K562 (cell line): Measurements from ENCODE around the gene CD44. TPM values are rescaled to one million over a fixed set of nuclear protein-coding genes. Genes with fewer than 3 reads are reported as not detected.

Experiments
- ATAC-seq: fragments of 200-7000 bp; cut with Tn5 transposase; 3 replicates; pipeline ENCODE4 v1.9.1; 2020; ENCODE audit warnings: moderate library complexity
- BruUV-seq: library from RNA; stranded (reverse); fragments of 400-500 nt; replicated peaks from 2 replicates; lab custom pipeline; 2021; lab: Mats Ljungman, UMichigan
- CTCF ChIA-PET: fragments of 300-600 bp; formaldehyde crosslinking; extraction: SDS; loops from one replicate; lab custom pipeline; 2021; ENCODE audit warnings: low intra/inter-chr PET ratio; lab: Yijun Ruan, JAX
- POLR2A ChIA-PET: fragments of 300-600, 350-650 bp; sonication (Branson Sonifier 250); formaldehyde crosslinking; extraction: SDS; loops from one replicate; lab custom pipeline; 2021; ENCODE audit warnings: antibody characterized with exemption, inconsistent platforms; lab: Yijun Ruan, JAX
- DNase-seq, 4 experiments: peaks; one replicate each; pipeline versions ENCODE4 v3.0.0 to v3.0.0-alpha.2; 2011 to 2018; ENCODE audit warnings: low spot score in 3 of 4, mixed read lengths in 3 of 4; ENCODE audit errors: extremely low read depth in 1 of 4
- FAIRE-seq: peaks from 2 replicates; lab custom pipeline; 2011; peaks lifted over from hg19 to GRCh38; lab: Jason Lieb, UNC
- H2AFZ ChIP-seq: 2 replicates; pipeline ENCODE4 v1.6.0; 2011; ENCODE audit warnings: low read depth, low read length, control low read depth, inconsistent platforms
- H3K27ac ChIP-seq: fragments of 200-600 bp; 3 replicates; pipeline ENCODE4 v1.8.0; 2011; ENCODE audit warnings: low read depth, mild to moderate bottlenecking, control low read depth, inconsistent platforms, low read length, moderate library complexity, mixed read lengths; ENCODE audit errors: extremely low read depth
- H3K27me3 ChIP-seq, 2 experiments: fragments of 300-600 bp in 1 of 2; 2 replicates in 1 of 2; 3 replicates in 1 of 2; pipeline versions ENCODE4 v1.6.0 to v1.8.0; 2011; ENCODE audit warnings: inconsistent platforms in 2 of 2, low read length in 2 of 2, mild to moderate bottlenecking in 1 of 2, mixed read lengths in 1 of 2, moderate library complexity in 1 of 2; ENCODE audit not compliant: control insufficient read depth in 2 of 2, insufficient read depth in 2 of 2
- H3K36me3 ChIP-seq: fragments of 300-600 bp; 3 replicates; pipeline ENCODE4 v1.8.0; 2011; ENCODE audit warnings: mild to moderate bottlenecking, low read length, inconsistent platforms; ENCODE audit not compliant: control insufficient read depth, insufficient read depth
- H3K4me1 ChIP-seq, 2 experiments: fragments of 200-600 bp in 1 of 2; replicated peaks in 1 of 2; 2 replicates in 1 of 2; 3 replicates in 1 of 2; pipeline versions ENCODE4 v1.5.1 to v1.8.0; 2011; ENCODE audit warnings: inconsistent platforms in 2 of 2, low read length in 2 of 2, mild to moderate bottlenecking in 1 of 2, mixed read lengths in 1 of 2, moderate library complexity in 1 of 2; ENCODE audit not compliant: control insufficient read depth in 2 of 2, insufficient read depth in 2 of 2
- H3K4me2 ChIP-seq: 2 replicates; pipeline ENCODE4 v1.6.1; 2011; ENCODE audit warnings: low read length, control low read depth, inconsistent platforms, mixed read lengths; ENCODE audit not compliant: insufficient read depth
- H3K4me3 ChIP-seq: fragments of 200-600 bp; sonication (generic), shearing (Covaris generic); 2 replicates; pipeline ENCODE4 v1.5.1; 2016; ENCODE audit warnings: control low read depth, inconsistent platforms
- H3K79me2 ChIP-seq: fragments of 200-600 bp; 3 replicates; pipeline ENCODE4 v1.8.0; 2011; ENCODE audit warnings: low read length, inconsistent platforms; ENCODE audit not compliant: control insufficient read depth, insufficient read depth
- H3K9ac ChIP-seq, 2 experiments: 2 replicates each; pipeline versions ENCODE4 v1.6.0 to v1.6.1; 2011; ENCODE audit warnings: low read depth in 2 of 2, low read length in 2 of 2, control low read depth in 1 of 2, inconsistent platforms in 1 of 2, mild to moderate bottlenecking in 1 of 2, mixed read lengths in 1 of 2; ENCODE audit not compliant: insufficient read depth in 1 of 2
- H3K9me1 ChIP-seq: one replicate; pipeline ENCODE4 v1.6.0; 2011; ENCODE audit warnings: inconsistent platforms, mild to moderate bottlenecking, low read length, moderate library complexity; ENCODE audit not compliant: control insufficient read depth, insufficient read depth
- H3K9me3 ChIP-seq: replicated peaks from 2 replicates; pipeline ENCODE4 v1.5.1; 2011; ENCODE audit warnings: low read depth, low read length, inconsistent platforms; ENCODE audit not compliant: control insufficient read depth, insufficient read depth
- H4K20me1 ChIP-seq: replicated peaks from 2 replicates; pipeline ENCODE4 v1.6.1; 2011; ENCODE audit warnings: low read length, inconsistent platforms, mixed read lengths; ENCODE audit not compliant: control insufficient read depth, insufficient read depth
- JUND ChIP-seq, 2 experiments: IDR thresholded peaks; 2 replicates in 1 of 2; 3 replicates in 1 of 2; pipeline ENCODE4 v1.6.1; 2011; ENCODE audit warnings: borderline replicate concordance in 2 of 2, low read depth in 2 of 2, low read length in 2 of 2, improper control_type of control experiment in 1 of 2, missing biosample characterization in 1 of 2, missing genetic modification characterization in 1 of 2, missing genetic modification reagents in 1 of 2
- WGBS: fragments of 100-300 bp; shearing (Covaris generic); methylation state at CpG from one replicate; pipeline ENCODE4 v1.1.6; 2016; ENCODE audit warnings: low coverage, mixed read lengths; ENCODE audit not compliant: insufficient coverage; ENCODE audit errors: missing lambda C conversion rate; 5-methylcytosine and 5-hydroxymethylcytosine counted together
- in situ Hi-C: fragments of 300-500 bp; cut with MboI; formaldehyde crosslinking; loops from 4 replicates; pipeline ENCODE4 v1.15.0; 2018; ENCODE audit warnings: inconsistent platforms, mixed read lengths
- intact Hi-C: fragments of 100-400 bp; cut with micrococcal nuclease; formaldehyde crosslinking; loops from 2 replicates; pipeline ENCODE4 v1.14.2; 2022
- polyA plus RNA-seq, 8 experiments: library from polyadenylated mRNA; depleted of rRNA in 4 of 8; stranded (reverse) in 5 of 8; unstranded in 3 of 8; fragments of >200 nt; fragmentation: Nextera tagmentation in 2 of 8; fragmentation: Illumina TruSeq in 1 of 8; extraction: Ambion mirVana in 2 of 8; extraction: Trizol in 1 of 8; gene quantifications; 2 replicates each; pipeline versions ENCODE4 v1.2.1 to v1.2.3, GENCODE V29; 2011 to 2014; ENCODE audit warnings: inconsistent platforms in 1 of 8, missing spikeins in 1 of 8
- total RNA-seq, 7 experiments: library from RNA; depleted of rRNA in 6 of 7; stranded (reverse); fragments of >200 nt in 6 of 7; fragmentation: Illumina TruSeq in 2 of 7; extraction: Trizol in 2 of 7; gene quantifications; 2 replicates each; pipeline versions ENCODE4 v1.2.1 to v1.2.3, GENCODE V29; 2011 to 2021; ENCODE audit warnings: low replicate concordance in 1 of 7
- TF ChIP-seq, protein P1 (sequence below): fragments of 250-450 bp; sonication (Bioruptor Pico); IDR thresholded peaks from 2 replicates; pipeline ENCODE4 v1.4.0; 2020; ENCODE audit warnings: mild to moderate bottlenecking, moderate library complexity, borderline replicate concordance

Gene CD44
- total and polyA plus RNA-seq, 9 of the 15 experiments (the other 6 are each of a cell fraction or from before 2014, with no cell fraction given), result 1.2 to 13.9 (median 3.0) TPM

DNA sequence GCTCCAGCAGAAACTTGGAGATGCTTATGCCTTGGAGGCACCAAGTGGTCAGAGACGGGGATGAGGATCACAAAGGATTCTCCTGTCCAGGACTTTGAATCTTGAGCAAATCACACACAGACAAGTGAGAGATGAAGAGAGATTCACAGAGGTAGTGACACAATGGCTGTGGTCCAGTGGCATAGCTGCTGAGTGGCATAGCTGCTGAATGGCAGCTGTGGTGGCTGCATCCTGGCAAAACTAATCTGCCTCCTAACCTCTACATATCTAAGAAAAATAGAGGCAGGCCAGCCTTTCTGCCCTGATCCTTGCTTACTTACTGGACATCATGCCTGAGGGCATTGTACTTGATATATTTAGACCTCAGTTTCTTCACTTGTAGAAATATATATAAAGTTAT lies 102.6 kb downstream of the CD44 start:
- Histone ChIP-seq H3K4me2 (no peak overlapping the region), H3K4me1 (no peaks in the 10 kb centered on the region; a peak in 1 of 5 replicates), H3K9me1 (no peaks in the 10 kb centered on the region), H3K9me3 (no peaks in the 10 kb centered on the region), H3K27ac (no peak overlapping the region), H3K79me2 (no peaks in the 10 kb centered on the region), H3K4me3 (no peak overlapping the region), H4K20me1 (no peaks in the 10 kb centered on the region), H2AFZ (no peak overlapping the region), H3K9ac (no peak overlapping the region), H3K27me3 (peaks cover 0 to 3% of the 10 kb centered on the region in 2 experiments; a peak in 3 of 5 replicates), H3K36me3 (no peaks in the 10 kb centered on the region)
- ChIA-PET POLR2A (interaction anchor here (0.5 kb wide), 1 partner anchor 44 kb away, joined by 3 read pairs; no protein-coding TSS in a partner anchor), CTCF (interaction anchor here (0.9 kb wide), 1 partner anchor 243 kb away, joined by 4 read pairs; no protein-coding TSS in a partner anchor)
- WGBS, result 0% methylated on average over 1 of the region's 1 CpG
- FAIRE-seq, result no peak
- in situ Hi-C loops (loop anchor here (25.0 kb wide), 1 partner anchor 304 kb away; no protein-coding TSS in a partner anchor), intact Hi-C loops (no loop called here)
- DNase-seq, result no peak
- no TSS peak for BruUV-seq
- TF ChIP-seq, protein P1, sequence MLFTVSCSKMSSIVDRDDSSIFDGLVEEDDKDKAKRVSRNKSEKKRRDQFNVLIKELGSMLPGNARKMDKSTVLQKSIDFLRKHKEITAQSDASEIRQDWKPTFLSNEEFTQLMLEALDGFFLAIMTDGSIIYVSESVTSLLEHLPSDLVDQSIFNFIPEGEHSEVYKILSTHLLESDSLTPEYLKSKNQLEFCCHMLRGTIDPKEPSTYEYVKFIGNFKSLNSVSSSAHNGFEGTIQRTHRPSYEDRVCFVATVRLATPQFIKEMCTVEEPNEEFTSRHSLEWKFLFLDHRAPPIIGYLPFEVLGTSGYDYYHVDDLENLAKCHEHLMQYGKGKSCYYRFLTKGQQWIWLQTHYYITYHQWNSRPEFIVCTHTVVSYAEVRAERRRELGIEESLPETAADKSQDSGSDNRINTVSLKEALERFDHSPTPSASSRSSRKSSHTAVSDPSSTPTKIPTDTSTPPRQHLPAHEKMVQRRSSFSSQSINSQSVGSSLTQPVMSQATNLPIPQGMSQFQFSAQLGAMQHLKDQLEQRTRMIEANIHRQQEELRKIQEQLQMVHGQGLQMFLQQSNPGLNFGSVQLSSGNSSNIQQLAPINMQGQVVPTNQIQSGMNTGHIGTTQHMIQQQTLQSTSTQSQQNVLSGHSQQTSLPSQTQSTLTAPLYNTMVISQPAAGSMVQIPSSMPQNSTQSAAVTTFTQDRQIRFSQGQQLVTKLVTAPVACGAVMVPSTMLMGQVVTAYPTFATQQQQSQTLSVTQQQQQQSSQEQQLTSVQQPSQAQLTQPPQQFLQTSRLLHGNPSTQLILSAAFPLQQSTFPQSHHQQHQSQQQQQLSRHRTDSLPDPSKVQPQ (CRISPR knock-in tag), result no peak
- TF ChIP-seq JUND (IDR thresholded peaks at IDR 0.05; ENCODE audit: borderline replicate concordance, low read depth, low read length) (no peak), JUND (tag; IDR thresholded peaks at IDR 0.05; ENCODE audit: borderline replicate concordance, low read depth, low read length) (no peak)
- no peak for ATAC-seq
